Suprapubic skin (tissue), 4 donors: ENCODE results near the gene CTSD. TPM values are rescaled to one million over a fixed set of nuclear protein-coding genes. Genes with fewer than 3 reads are reported as not detected.

Experiments
- DNase-seq, 2 donors: peaks; one replicate each; pipeline ENCODE4 v3.0.0-alpha.2; 2019; ENCODE audit warnings: low spot score in 2 of 2
- H3K27ac ChIP-seq: fragments of 200-600 bp; sonication (generic); one replicate; pipeline ENCODE4 v1.5.1; 2019
- H3K27me3 ChIP-seq: fragments of 200-600 bp; sonication (generic); one replicate; pipeline ENCODE4 v1.5.1; 2019
- H3K36me3 ChIP-seq: fragments of 200-600 bp; sonication (generic); one replicate; pipeline ENCODE4 v1.5.1; 2019
- H3K4me1 ChIP-seq: fragments of 200-600 bp; sonication (generic); one replicate; pipeline ENCODE4 v1.5.1; 2019
- H3K4me3 ChIP-seq: fragments of 200-600 bp; sonication (generic); one replicate; pipeline ENCODE4 v1.5.1; 2019; ENCODE audit warnings: mild to moderate bottlenecking
- H3K9me3 ChIP-seq: fragments of 200-600 bp; sonication (generic); one replicate; pipeline ENCODE4 v1.5.1; 2019
- CTCF ChIP-seq, 2 donors: fragments of 200-600 bp in 1 of 2; fragments of 450-650 bp in 1 of 2; sonication (generic) in 1 of 2; IDR thresholded peaks; one replicate each; pipeline ENCODE4 v1.5.1; 2016 to 2019; ENCODE audit warnings: antibody characterized with exemption in 2 of 2, mild to moderate bottlenecking in 1 of 2, moderate library complexity in 1 of 2
- EP300 ChIP-seq: sonication (generic); formaldehyde crosslinking; IDR thresholded peaks from one replicate; pipeline ENCODE4 v1.6.1; 2017; ENCODE audit warnings: antibody characterized with exemption
- POLR2A ChIP-seq, 2 donors: fragments of 450-650 bp; IDR thresholded peaks; one replicate each; pipeline ENCODE4 v1.6.1; 2017; ENCODE audit warnings: antibody characterized with exemption in 2 of 2, mild to moderate bottlenecking in 2 of 2, moderate library complexity in 2 of 2
- POLR2AphosphoS5 ChIP-seq, 3 donors: sonication (generic); formaldehyde crosslinking; IDR thresholded peaks; one replicate each; pipeline ENCODE4 v1.6.1; 2017; ENCODE audit warnings: antibody characterized with exemption in 3 of 3
- WGBS: methylation state at CpG from one replicate; pipeline ENCODE4 v1.1.5; 2018; 5-methylcytosine and 5-hydroxymethylcytosine counted together
- total RNA-seq, 4 donors: library from RNA; depleted of rRNA; stranded (reverse); fragments of >200 nt; gene quantifications; one replicate each; pipeline ENCODE4 v1.1.0, GENCODE V29; 2016

Gene CTSD
- total RNA-seq, 4 donors from 2014 or later = 319 to 596 (median 469) TPM

DNA sequence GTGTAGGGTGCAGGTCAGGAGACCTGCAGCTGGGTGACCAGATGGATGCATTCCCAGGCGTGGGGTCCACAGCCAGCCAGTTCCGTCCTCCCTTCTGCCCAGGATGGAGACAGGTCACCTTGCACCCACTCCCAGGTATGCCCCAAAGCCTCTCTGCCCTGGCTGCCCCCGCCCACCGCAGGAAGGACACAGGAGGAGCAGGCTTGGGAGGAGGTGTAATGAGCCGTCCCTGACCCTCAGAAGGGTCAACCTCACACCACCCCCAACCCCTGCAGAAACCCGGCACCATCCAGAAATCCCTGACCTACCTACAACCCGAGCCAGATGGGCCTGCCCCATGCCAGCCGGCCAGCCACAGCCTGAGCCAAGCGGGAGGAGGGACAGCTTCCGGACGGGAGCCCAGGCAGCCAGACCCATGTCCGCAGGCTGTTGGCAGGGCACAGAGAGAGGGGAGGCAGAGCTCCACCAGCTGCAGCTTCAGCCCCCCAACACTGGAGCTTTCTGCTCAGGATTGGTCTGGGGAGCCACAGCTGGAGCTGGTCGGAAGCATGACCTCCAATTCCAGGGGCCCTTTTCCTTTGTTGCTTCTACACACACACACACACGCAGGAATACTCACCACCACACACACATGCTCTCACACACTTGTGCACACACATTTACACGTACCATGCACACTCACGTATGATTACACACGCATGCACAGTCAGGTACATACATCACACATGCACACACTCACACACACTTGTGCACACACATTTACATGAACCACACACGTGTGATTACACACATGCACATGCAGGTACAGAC is 18.6 kb downstream of the CTSD start:
- Histone ChIP-seq H3K4me1 (peaks cover 46% of the 10 kb centered on the region), H3K27me3 (peaks cover 7% of the 10 kb centered on the region), H3K27ac (no peak overlapping the region), H3K9me3 (no peaks in the 10 kb centered on the region), H3K4me3 (no peak overlapping the region), H3K36me3 (no peaks in the 10 kb centered on the region)
- 82% methylated on average over 9 of the region's 18 CpGs for WGBS
- TF ChIP-seq POLR2A (IDR thresholded peaks at IDR 0.05) (no peak), EP300 (no peak), POLR2AphosphoS5 (IDR thresholded peaks at IDR 0.05) (no peak), CTCF (IDR thresholded peaks at IDR 0.05) (no peak)
- DNase-seq = peak; percentile 64 to 76

DNA sequence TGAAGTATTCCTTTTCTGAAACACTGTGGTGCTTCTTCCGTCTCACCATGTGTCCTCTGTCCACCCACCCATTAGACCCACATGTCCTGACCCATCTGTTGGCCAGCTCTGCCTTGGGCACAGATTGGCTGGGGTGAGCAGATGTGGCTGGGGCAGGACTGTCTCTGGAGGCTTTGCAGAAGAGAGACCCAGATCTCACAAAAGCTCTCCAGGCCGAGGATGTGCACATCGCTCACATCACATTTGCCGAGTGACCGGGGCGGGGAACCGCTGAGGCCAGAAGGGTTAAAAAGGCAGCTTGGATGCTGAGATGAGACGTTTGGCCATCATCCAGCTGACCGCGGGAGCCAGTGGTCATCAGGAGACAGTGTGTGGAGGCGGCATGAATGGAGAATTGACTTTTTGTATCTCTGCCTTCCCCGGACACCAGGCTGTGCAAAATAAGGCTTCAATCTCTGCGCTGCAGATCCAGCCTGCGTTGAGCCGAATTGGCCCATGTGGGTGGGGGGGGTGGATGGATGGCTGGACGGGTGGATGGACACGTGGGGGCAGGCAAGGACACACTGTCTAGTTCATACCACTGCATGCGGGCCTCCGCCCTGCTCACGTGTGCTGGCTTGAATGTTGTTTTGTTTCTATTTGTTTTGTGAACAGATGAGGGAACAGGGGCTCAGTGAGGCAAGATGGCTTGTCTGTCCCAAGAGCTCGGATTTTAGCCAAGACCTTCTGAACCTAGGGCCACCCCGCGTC is 19.4 kb downstream of the CTSD start:
- peak; percentile 73 to 83 for DNase-seq
- no peak for TF ChIP-seq POLR2AphosphoS5 (IDR thresholded peaks at IDR 0.05)
- no peak for TF ChIP-seq EP300
- TF ChIP-seq CTCF (IDR thresholded peaks at IDR 0.05) = no peak
- TF ChIP-seq POLR2A (IDR thresholded peaks at IDR 0.05) = no peak
- Histone ChIP-seq H3K27me3 (peaks cover 11% of the 10 kb centered on the region), H3K27ac (no peak overlapping the region), H3K4me1 (peaks cover 38% of the 10 kb centered on the region), H3K9me3 (no peaks in the 10 kb centered on the region), H3K36me3 (no peaks in the 10 kb centered on the region), H3K4me3 (no peak overlapping the region)
- WGBS = 58% methylated on average over 23 of the region's 23 CpGs

DNA sequence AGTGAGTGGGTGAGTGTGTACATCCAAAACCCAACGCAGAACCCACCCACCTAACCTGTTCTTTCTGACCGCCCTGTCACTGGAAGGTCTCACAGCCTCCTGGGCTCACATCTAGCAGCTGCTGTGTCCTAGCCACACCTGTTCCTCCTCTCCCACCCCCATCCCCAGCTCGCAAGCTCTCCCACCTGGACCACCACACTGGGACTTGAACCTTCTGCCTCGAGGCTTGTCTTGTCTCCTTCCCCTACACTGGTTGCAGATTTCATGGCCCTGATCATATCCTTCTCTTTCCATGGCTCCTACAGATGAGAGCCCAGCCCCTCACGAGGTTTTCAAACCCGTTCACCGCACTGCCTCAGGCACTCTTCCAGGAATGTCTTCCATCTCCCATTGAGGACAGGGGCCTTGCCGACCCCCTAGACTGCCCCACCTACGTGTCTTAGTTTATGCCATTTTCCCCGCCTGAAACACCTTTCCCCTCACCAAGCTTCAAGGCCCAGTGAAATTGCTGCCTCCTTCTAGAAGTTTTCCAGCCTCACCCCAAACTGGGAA is 20.1 kb downstream of the CTSD start:
- Histone ChIP-seq H3K36me3 (no peaks in the 10 kb centered on the region), H3K27me3 (peaks cover 5% of the 10 kb centered on the region), H3K4me1 (peaks cover 31% of the 10 kb centered on the region), H3K27ac (no peak overlapping the region), H3K9me3 (no peaks in the 10 kb centered on the region), H3K4me3 (no peak overlapping the region)
- 73% methylated on average over 10 of the region's 10 CpGs for WGBS
- DNase-seq = peak in 1 of 2 donors; percentile 69
- TF ChIP-seq CTCF (IDR thresholded peaks at IDR 0.05) (no peak), EP300 (no peak), POLR2A (IDR thresholded peaks at IDR 0.05) (no peak), POLR2AphosphoS5 (IDR thresholded peaks at IDR 0.05) (no peak)

DNA sequence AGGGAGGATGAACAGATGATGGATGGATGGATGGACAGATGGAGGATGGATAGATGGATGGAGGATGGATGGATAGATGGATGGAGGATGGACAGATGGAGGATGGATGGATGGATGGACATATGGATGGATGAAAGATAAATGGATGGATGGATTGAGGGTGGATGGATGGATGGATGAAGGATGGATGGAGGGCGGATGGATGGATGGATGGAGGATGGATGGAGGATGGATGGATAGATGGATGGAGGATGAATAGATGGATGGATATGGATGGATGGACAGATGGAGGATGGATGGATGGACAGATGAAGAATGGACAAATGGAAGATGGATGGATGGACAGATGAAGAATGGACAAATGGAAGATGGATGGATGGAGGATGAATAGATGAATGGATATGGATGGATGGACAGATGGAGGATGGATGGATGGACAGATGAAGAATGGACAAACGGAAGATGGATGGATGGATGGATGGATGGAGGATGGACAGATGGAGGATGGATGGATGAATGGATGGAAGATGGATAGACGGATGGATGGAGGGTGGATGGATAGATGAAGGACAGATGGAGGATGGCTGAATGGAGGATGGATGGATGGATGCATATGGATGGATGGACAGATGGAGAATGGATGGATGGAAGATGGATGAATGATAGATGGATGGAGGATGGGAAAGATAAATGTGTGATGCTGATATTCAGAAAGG is 20.7 kb downstream of the CTSD start:
- peaks cover 25% of the 10 kb centered on the region for H3K4me1 ChIP-seq
- no peaks in the 10 kb centered on the region for H3K9me3 ChIP-seq
- H3K27ac ChIP-seq = no peak overlapping the region
- DNase-seq = no peak
- 90% methylated on average over 3 of the region's 3 CpGs for WGBS
- H3K27me3 ChIP-seq = peaks cover 10% of the 10 kb centered on the region
- H3K4me3 ChIP-seq = no peak overlapping the region
- TF ChIP-seq POLR2AphosphoS5 (IDR thresholded peaks at IDR 0.05) = no peak
- H3K36me3 ChIP-seq = no peaks in the 10 kb centered on the region

GRCh38 chr11:1742371-1742770 is 21.4 kb downstream of the CTSD start:
- Histone ChIP-seq H3K4me1 (peaks cover 18% of the 10 kb centered on the region), H3K9me3 (no peaks in the 10 kb centered on the region), H3K4me3 (no peak overlapping the region), H3K27me3 (peaks cover 14% of the 10 kb centered on the region), H3K27ac (no peak overlapping the region), H3K36me3 (no peaks in the 10 kb centered on the region)
- 77% methylated on average over 4 of the region's 4 CpGs for WGBS
- TF ChIP-seq POLR2A (IDR thresholded peaks at IDR 0.05) (no peak), CTCF (IDR thresholded peaks at IDR 0.05) (no peak), POLR2AphosphoS5 (IDR thresholded peaks at IDR 0.05) (no peak), EP300 (no peak)
- DNase-seq = peak in 1 of 2 donors; percentile 18
